Bone marrow (tissue), 2 donors: ENCODE data around the gene GABRD.

Experiments
- DNase-seq, 2 donors: peaks; one replicate each; lab custom pipeline; 2025; lab: John Stamatoyannopoulos, UW

Gene GABRD

DNA sequence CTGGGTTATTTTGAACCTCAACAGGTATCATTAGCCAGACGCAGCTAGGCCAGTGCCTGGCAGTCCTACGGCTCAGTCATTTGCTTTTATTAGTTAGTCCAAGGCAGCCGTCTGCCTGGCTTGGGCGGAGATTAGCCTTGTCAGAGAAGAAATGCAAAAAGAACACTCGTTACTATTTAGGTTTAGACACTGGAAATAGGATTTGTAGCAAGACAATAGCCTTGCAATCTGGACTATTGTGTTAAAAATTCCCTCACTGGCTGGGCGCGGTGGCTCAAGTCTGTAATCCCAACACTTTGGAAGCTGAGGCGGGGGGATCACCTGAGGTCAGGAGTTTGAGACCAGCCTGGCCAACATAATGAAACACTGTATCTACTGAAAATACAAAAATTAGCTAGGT, 20.1 kb downstream of the GABRD start:
- no peak for DNase-seq

DNA sequence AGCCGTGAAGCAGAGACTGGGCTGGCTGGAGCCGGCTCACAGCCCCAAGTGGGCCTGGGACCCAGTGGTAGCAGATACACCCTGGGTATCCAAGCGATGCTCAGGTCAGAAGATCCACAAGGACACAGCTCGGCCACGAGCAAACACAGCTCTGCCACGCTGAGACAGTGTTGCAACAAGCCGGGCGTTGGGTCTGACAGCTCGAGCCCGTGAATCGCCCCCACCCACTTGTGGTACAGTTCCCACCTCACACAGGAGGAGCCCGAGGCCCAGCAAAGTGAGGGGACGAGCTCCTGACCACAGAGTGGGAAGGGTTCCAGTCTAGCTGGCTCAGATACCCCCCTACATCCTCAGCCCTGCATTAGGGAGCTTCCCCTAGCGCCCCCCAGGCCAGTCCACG, 22.2 kb downstream of the GABRD start:
- DNase-seq = no peak

DNA sequence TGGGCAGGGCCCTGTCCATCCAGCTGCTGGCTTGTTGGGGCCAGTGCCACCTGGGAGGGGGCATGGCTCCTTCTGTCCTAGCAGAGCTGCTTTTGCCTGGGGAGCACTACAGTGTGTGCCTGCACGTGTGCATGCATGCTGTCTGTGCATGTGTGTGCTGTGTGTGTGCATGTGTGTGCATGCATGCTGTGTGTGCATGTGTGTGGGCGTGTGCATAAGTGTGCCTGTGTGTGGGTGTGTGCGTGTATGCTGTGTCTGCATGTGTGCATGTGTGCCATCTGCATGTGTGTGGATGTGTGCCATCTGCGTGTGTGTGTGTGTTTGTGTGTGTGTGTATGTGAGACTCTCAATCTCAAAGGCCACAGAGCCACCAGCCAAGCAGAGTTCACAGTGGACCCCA, 22.7 kb downstream of the GABRD start:
- no peak for DNase-seq

DNA sequence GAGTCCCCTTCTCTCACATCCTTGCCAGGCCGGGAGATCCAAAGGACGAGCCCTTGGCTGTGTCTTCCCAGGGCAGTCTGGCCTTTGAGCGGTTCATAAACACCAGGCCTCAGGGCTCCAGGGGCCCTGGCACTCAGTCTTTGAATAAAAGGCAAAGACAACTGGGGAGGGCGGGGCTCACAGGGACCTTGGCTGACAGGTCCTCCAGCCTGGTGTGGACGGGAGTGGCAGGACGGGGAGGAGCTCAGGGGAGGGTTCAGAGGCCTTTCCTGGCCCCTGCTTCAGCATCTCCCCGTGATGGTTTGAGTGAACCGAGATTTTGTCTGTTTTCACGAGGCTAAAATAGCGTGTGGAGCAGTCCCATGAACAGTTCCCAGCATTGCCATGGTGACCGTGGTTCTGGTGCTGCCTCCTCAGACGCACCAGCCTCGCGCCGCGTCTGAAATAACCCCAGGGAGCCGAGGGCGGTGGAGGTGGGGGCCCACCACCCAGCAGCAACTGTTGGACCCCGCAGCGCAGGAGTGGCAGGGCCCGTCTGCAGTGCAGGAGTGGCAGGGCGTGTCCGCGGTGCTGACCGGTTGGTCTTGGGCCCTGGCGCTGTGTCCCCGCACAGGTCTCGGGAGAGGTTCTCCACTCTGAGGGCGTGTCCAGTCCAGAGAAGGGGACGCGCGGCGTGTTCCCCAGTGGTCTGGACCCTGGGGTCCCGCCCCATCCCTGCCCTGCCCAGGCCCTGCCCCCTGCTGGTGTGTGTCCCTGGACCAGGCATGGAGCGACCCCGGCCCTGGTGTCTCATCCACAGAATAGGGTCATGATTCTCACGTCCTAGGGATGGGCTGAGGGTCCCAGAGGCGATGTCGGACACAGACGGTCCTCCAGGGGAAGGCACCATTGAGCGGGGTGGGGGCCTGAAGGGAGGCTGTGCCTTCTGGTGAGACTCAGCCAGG, 24.0 kb downstream of the GABRD start:
- no peak for DNase-seq

DNA sequence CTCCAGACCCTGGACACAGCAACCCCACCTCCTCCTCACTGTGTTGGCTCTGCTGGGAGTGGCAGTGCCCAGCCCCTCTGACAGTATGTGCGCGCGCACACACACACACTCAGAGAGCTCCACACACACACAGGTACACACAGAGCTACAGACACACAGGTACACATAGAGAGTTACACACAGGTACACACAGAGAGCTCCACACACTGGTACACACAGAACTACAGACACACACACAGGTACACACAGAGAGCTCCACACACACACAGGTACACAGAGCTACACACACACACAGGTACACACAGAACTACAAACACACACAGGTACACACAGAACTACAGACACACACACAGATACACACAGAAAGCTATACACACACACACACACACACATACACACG, 24.7 kb downstream of the GABRD start:
- DNase-seq = no peak

DNA sequence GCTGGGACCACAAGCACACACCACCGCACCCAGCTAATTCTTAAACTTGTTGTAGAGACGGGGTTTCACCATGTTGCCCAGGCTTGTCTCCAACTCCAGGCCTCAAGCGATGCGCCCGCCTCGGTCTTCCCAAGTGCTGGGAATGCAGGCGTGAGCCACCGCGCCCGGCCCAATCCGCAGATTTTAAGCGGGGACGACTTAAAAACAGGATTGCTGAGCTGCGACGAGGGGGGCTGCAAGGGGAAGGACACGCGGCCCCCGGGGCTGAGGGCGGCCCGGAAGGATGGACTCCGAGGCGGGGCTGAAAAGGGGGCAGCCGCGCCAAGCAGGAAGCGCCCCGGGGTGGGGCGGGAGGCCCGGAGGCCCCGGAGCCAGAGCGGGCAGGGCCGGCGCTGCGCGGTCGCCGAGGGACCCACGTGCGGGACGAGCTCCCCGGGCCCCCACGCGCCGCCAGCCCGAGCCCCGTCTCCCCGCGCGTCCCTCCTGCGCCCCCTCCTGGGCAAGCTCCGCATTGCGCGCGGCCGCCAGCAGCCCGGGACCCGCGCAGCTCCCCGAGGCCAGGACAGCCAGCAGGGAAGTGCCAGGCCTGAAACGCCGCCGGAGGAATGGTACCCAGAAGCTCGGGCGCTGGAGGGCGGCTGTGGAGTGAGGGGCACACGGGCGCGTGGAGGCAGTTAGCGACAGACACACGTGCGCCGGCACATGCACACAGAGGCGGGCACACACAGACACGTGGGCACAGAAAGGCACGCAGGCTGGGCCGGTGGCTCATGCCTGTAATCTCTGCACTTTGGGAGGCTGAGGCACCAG, 25.6 kb downstream of the GABRD start:
- DNase-seq = peak in 1 of 2 donors; percentile 28

DNA sequence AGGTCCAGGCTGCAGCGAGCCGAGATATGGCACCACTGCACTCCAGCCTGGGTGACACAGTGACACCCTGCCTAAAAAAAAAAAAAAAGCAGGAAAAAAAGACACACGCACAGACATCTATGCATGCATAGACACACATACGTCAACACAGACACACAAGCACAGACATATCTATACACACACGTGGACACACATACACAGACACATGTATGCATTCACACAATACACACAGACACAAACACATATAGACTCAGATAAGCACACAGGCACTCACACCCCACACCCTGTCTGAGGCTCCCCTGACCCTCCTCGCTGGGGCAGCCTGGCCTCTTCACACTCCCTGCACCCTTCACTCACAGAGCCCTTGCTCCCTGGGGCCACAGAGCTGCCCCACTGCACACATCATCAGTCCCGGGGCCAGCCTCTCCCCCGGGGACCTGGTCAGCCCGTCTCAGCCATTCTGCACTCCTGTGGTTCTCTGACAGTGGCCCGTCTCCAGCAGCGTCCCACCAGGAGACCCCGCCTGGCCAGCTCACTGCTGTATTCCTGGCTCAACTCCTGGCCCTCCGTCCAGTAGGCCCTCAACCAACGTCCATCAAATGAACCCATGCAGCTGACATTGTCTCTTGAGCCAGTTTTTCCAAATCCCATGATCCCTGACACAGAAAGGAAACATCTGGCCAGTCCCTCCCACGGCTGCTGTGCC, 26.5 kb downstream of the GABRD start:
- DNase-seq = no peak

DNA sequence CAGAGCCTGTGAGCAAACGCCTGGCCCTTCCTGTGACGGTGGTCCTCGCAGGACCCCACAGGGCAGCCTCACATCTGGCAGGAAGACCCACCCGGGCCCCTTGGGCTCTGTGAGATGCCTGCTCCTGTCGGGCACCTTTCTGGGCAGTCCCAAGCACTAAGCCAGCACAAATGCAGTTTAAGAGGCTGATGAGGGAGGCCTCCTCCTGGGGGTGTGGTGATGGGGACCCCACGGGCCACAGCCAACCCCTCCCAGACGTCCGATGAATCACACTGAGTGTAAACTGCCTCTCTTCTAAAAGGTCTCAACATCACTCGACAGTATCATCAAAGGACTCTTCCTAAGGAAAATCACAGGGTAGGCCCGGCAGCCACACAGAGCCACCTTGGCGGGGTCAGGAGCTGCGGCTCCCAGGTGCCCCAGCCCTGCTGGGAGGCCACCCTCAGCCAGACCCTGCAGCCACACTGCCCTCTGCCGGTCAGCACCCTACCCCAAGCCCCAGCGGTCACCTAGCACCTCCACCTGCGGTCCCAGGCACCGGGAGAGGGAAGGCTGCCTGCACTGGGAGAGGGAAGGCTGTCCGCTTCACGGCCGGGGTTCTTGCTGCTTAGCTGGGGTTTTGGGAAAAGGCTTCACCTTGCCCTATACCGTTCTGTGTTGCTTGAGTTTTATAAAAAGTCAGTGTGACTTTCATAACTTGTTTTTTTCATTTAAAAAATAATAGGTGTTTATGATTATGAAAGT, 27.2 kb downstream of the GABRD start:
- DNase-seq = peak in 1 of 2 donors; percentile 10

DNA sequence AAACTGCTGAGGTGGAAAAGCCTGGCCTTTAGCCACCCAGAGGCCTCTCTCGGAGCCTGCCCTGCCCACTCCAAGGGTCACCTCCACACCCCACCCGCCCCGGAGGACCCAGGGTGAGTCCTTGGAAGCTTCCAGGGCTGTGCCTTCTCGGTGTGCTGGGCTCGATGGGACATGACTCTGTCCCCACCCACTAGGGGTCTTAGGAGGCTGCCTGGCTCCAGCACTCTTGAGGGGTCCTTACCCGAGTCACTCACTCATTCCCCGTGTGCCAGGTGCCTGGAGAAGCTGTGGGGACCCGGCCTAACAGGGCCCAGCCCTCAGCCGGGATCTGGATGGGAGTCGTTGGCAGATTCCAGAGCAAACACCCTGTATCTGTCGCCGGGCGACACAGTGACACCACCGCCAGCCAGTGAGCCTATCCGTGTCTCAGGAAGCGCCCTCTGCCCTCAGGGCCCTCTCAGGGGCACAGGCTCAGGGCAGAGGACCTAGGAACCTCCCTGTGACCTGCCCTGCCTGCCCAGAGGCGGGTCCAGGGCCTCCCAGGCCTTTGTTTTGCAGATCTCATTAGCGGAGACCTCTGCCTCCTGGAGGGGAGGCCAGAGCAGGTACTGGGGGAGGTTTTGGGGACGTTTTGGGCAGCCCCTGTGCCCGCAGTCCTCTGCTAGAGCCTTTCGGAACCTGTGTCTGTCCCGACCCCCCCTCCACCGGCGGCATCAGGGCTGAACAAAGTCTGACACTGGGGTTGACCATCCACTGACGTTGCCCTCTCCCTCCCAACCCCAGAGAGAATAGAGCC, 28.0 kb downstream of the GABRD start:
- no peak for DNase-seq

DNA sequence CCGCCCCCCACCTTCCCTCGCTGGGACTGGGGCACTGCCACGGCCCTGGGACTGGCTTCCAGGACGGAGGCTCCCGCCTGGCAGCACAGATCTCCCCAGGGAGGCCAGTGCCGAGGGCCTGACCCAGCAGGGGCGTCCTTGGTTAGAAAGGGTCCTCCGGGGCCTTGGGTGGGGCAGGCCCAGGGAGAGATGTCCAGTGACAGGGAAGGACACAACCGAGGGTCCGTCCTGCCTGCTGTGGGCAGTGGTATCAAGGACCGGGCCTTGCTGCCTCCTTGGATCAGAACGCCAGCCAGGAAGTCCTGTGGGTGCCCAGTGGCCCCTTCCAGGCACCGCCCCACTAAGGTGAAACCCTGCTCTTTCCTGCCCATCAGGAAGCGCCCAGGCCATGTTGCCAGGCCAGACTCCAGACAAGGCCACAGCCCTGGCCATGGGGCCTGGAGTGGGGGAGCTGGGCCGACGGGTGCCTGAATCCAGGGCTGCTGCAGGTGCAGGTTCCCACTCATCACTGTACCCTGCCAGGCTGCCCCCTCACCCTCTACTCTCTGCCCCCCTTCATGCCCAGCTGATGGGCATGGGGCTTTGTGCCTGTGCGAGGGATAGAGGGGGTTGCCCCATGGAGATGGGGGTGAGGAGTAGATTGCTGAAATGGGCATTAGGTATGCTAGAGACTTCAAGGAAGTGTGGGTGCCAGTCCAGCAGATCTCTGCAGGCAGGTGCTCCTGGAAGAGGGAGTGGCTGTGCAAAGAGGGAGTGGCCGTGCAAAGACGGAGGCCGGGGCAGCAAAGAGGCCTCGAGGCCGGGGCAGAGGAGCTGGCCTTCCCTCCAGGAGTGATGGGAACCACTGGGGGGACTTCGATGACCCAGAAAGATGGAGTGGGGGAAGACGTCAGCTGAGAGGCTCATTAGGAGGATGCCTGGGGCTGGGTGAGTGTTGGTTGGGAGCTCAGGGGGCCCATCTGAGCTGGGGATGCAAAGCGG, 28.9 kb downstream of the GABRD start:
- no peak for DNase-seq

DNA sequence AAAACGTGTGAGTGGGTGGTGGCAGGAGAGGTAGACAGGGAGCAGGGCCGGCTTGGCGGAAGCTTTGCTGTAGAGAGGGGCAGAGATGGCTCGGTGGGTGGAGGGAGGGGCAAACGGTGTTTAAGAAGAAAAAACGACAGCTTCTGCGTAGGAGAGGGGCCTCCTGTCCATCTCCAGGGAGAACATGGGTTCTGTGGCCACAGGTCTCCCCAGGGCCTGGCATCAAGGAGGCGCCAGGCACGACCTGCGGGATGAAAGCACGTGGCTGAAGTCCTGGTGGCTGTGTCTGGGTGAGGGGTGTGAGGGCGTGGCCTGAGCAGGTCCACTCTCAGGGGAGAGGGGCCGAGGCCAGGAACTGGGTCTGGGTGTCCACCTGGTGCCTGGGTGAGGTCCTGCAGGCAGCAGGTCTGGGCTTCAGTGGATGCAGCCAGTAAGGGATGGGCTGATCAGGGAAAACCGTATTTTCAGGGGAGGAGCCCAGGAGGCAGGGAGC, 30.1 kb downstream of the GABRD start:
- no peak for DNase-seq

DNA sequence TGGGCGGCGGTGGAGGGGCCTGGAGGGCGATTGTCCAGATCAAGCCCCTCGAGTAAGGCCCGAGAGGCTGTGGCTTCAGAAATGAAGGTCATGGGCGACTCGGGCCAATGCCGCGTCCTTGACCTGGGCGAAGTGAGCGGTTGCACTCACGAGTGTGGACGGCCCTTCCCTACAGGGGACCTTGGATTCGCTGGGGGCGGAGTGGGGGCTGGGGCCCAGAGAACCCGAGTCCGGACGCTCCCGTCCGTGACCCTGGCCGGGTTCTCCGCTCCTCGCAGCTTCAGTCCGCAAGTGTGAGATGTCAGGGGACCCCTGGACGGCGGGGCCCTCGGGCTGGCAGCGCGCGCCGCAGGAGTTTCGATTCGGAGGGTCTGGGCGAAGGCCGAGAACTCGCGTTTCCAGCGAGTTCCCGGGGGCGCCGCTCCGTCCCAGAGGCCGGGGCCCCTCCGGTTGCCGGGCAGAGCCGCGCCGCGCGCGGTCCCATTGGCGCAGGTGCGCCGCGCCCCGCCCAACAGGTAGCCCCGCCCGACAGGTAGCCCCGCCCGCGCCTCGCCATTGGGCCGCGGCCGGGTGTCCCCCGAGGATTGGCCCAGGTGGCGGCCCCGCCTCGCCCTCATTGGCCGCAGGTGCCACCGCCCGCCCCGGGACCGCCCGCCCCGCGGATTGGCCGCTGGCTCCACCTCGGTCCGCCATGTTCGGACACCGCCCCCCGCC, 30.7 kb downstream of the GABRD start, which contains the start of gene PRKCZ:
Gene PRKCZ (plus strand): TSS at position 694 of the 714 bp plus-strand sequence. CDS start 220 bp downstream, outside the sequence.
- DNase-seq = no peak

DNA sequence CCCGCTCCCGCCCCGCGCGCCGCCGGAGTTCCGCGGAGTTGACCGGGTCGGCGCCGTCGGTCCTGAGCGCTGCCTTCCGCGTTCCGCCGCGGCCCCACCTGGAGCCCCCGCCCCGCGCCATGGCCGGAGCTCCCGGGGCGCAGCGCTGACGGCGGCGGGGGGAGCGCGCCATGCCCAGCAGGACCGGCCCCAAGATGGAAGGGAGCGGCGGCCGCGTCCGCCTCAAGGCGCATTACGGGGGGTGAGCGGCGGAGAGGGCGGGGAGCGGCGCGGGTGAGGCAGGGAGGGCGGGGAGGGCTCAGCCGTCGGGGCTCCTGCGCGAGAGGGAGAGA, 31.3 kb downstream of the GABRD start:
- no peak for DNase-seq

DNA sequence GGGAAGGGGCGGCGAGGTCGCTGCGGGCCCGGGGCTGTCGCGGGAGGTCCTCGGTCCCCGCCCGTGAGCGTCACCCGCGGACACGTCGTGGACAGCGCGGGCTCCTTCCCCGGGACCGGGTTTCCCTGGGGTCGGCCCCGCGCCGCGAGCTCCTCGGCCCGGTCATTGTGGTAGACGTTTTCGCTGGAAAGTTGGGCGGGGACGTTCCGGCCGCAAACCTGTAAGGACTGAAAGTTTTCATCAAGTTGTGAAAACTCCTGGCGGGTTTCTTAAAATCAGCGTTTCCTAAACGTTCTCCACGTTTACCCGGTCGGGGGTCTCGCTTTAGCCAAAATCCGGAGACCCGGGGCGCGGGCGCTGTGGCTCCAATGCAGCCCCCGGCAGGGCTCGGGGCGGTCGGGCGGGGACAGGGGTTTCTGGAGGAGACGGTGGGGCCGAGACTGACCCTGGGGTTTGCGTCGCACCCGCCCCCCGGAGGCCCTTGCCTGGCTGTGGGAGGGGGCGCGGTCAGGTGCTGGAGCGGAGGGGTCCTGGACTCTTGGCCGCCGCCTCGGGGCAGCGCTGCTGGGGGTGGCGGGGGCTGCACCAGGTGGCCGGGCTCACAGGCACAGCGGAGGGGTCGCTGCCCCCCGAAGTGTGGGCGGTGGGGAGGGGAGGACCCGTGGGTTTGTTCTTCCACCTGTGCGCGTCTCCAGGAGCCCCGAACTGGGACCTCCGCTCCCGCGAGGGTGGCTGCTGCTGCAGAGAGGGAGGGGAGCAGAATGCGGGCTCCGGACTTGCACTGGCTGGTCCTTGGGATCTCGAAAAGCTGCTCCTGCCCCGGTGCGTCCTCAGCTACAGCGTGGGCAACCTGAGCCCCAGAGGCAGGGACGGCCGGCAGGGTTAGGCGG, 31.9 kb downstream of the GABRD start:
- no peak for DNase-seq

DNA sequence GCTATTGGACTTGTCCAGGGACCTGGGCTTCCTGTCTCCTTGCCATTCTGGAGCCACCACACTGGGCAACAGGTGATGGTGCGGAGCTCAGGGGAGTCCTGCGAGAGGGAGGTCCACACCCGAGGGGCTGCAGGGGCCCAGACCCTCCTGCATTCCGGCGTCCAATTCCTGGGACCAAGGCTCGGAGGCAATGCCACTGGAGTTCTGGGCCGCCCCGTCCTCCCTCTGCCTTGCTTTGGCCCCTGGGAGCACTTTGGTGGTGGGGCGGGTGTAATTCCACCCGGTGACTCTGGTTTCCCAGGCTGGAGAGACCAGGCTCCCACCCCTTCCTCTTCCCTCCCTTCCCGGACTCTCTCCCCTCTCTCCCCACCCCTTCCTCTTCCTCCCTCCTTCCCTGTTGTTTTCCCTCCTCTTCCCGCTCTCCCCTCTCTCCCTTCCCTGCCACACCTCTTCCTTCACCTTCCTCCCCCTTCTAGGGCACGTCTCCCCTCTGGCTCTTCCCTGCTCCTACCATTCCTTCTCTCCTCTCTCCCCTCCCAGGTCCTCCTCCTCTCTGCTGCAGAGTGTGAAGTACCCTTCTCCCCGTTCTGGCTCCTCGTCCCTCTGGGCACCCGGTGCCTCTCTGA, 33.0 kb downstream of the GABRD start:
- no peak for DNase-seq

DNA sequence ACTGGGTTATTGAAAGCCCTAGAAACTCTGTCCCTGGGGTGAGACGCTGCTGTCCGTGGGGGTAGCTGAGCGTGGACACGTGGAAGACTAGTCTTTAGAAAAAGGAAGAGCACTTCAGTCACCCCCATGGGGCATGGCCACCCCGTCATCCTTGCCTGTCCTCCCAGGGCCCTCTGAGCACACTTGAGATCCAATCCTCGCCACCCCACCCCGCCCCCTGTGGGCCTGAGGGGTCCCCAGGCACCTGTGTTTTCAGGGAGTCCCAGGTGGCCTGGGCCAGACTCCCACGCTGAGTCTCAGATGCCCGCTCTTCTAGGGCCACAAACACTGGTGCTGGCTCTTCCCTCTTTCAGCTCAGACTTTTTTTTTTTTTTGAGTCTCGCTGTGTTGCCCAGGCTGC, 33.6 kb downstream of the GABRD start:
- DNase-seq = no peak

DNA sequence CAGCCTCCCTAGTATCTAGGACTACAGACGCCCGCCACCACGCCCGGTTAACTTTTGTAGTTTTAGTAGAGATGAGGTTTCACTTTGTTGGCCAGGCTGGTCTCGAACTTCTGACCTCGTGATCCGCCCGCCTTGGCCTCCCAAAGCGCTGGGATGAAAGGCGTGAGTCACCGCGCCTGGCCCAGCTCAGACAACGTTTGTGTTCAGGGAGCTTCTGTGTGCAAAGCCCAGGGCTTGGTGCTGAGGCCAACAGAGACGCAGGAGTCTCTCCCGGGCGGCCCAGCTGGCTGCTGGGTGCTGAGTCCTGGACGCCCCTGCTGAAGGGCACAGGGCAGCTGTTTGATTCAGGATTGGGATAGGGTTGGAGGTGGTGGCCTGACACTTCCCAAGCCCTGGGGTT, 34.1 kb downstream of the GABRD start:
- DNase-seq = no peak
